ENCODE results near the gene TMED9.

DNA sequence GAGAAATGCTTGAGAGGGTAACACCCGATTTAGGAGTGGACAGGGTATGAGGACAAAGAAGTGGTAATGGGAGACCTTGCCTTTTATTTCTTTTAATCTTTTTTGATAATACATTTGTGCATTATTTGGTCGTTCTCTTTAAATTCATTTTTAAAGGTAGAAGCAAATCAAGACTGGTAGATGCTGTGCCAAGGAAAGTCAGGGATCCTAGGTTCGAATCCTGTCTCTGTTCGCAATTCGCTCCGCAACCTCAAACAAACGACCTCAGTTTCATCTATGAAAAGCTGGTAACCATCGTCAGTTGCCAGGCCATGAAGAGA, 353 bp upstream of the TMED9 start:
- TF ChIP-seq, protein P1, sequence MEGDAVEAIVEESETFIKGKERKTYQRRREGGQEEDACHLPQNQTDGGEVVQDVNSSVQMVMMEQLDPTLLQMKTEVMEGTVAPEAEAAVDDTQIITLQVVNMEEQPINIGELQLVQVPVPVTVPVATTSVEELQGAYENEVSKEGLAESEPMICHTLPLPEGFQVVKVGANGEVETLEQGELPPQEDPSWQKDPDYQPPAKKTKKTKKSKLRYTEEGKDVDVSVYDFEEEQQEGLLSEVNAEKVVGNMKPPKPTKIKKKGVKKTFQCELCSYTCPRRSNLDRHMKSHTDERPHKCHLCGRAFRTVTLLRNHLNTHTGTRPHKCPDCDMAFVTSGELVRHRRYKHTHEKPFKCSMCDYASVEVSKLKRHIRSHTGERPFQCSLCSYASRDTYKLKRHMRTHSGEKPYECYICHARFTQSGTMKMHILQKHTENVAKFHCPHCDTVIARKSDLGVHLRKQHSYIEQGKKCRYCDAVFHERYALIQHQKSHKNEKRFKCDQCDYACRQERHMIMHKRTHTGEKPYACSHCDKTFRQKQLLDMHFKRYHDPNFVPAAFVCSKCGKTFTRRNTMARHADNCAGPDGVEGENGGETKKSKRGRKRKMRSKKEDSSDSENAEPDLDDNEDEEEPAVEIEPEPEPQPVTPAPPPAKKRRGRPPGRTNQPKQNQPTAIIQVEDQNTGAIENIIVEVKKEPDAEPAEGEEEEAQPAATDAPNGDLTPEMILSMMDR (conservative IDR thresholded peaks at IDR 0.05), result no peak
- no peak for TF ChIP-seq EZH2 (IDR thresholded peaks at IDR 0.05; ENCODE audit: low read depth)
